HepG2 (cell line): ENCODE measurements around the gene PGP. TPM values are rescaled to one million over a fixed set of nuclear protein-coding genes. Genes with fewer than 3 reads are reported as not detected.

Experiments used
- BCL6 ChIP-seq: IDR thresholded peaks from 2 replicates; pipeline ENCODE4 v1.6.1; 2016; ENCODE audit warnings: missing genetic modification reagents, missing compliant biosample characterization
- CBX5 ChIP-seq: sonication (generic); formaldehyde crosslinking; IDR thresholded peaks from 2 replicates; pipeline ENCODE4 v1.4.0; 2020; ENCODE audit warnings: missing genetic modification reagents, borderline replicate concordance
- CREB1 ChIP-seq, 2 experiments: fragments of 450-650 bp in 1 of 2; IDR thresholded peaks; 2 replicates each; pipeline ENCODE4 v1.6.1; 2016 to 2017; ENCODE audit warnings: control low read depth in 1 of 2, mild to moderate bottlenecking in 1 of 2, missing compliant biosample characterization in 1 of 2, missing genetic modification characterization in 1 of 2
- FOXO1 ChIP-seq: sonication (generic); formaldehyde crosslinking; IDR thresholded peaks from 2 replicates; pipeline ENCODE4 v1.4.0; 2020; ENCODE audit warnings: missing genetic modification reagents
- GATAD1 ChIP-seq: IDR thresholded peaks from 2 replicates; pipeline ENCODE4 v1.6.1; 2016; ENCODE audit warnings: missing genetic modification reagents, missing compliant biosample characterization
- HDAC1 ChIP-seq: sonication (generic); formaldehyde crosslinking; IDR thresholded peaks from 2 replicates; pipeline ENCODE4 v1.5.1; 2020; ENCODE audit warnings: mild to moderate bottlenecking, missing genetic modification reagents
- HMG20A ChIP-seq: IDR thresholded peaks from 2 replicates; pipeline ENCODE4 v1.6.1; 2016; ENCODE audit warnings: borderline replicate concordance
- HNF4A ChIP-seq: sonication (generic); formaldehyde crosslinking; IDR thresholded peaks from 2 replicates; pipeline ENCODE4 v1.4.0; 2020; ENCODE audit warnings: missing genetic modification reagents
- HNRNPL ChIP-seq: fragments of 200-400 bp; formaldehyde crosslinking; IDR thresholded peaks from 2 replicates; pipeline ENCODE4 v1.6.1; 2017; ENCODE audit warnings: mild to moderate bottlenecking, low read depth, low read length
- HOXA3 ChIP-seq: sonication (generic); formaldehyde crosslinking; IDR thresholded peaks from 2 replicates; pipeline ENCODE4 v1.5.0; 2020; ENCODE audit warnings: missing genetic modification reagents
- KAT7 ChIP-seq: IDR thresholded peaks from 2 replicates; pipeline ENCODE4 v1.6.1; 2018; ENCODE audit warnings: borderline replicate concordance, missing compliant biosample characterization
- KAT8 ChIP-seq: IDR thresholded peaks from 2 replicates; pipeline ENCODE4 v1.6.1; 2016; ENCODE audit warnings: missing genetic modification reagents, missing compliant biosample characterization
- KDM6A ChIP-seq: IDR thresholded peaks from 2 replicates; pipeline ENCODE4 v1.6.1; 2016; ENCODE audit warnings: low read depth
- MED1 ChIP-seq: sonication (generic); formaldehyde crosslinking; IDR thresholded peaks from 2 replicates; pipeline ENCODE4 v1.4.0; 2020; ENCODE audit warnings: missing genetic modification reagents
- NFE2L1 ChIP-seq: sonication (generic); formaldehyde crosslinking; IDR thresholded peaks from 2 replicates; pipeline ENCODE4 v1.4.0; 2020; ENCODE audit warnings: missing genetic modification reagents, mild to moderate bottlenecking, borderline replicate concordance
- NR2F6 ChIP-seq, 2 experiments: IDR thresholded peaks; 2 replicates each; pipeline ENCODE4 v1.6.1; 2016; ENCODE audit warnings: antibody characterized with exemption in 1 of 2, mild to moderate bottlenecking in 1 of 2
- PAXIP1 ChIP-seq: sonication (generic); formaldehyde crosslinking; conservative IDR thresholded peaks from 2 replicates; pipeline ENCODE4 v1.4.0; 2020; ENCODE audit warnings: mild to moderate bottlenecking, missing genetic modification reagents, moderate library complexity
- POLR2A ChIP-seq, 2 experiments: IDR thresholded peaks; 2 replicates each; pipeline ENCODE4 v1.6.1; 2011; ENCODE audit warnings: low read depth in 2 of 2, low read length in 2 of 2, mild to moderate bottlenecking in 1 of 2, moderate library complexity in 1 of 2; ENCODE audit not compliant: insufficient read depth in 1 of 2
- RARA ChIP-seq: IDR thresholded peaks from 2 replicates; pipeline ENCODE4 v1.6.1; 2016; ENCODE audit warnings: missing genetic modification reagents, missing compliant biosample characterization
- SIX4 ChIP-seq: sonication (generic); formaldehyde crosslinking; IDR thresholded peaks from 2 replicates; pipeline ENCODE4 v1.4.0; 2020; ENCODE audit warnings: missing genetic modification reagents
- SMAD3 ChIP-seq: sonication (generic); formaldehyde crosslinking; IDR thresholded peaks from 2 replicates; pipeline ENCODE4 v1.4.0; 2020; ENCODE audit warnings: missing genetic modification reagents
- SOX5 ChIP-seq: IDR thresholded peaks from 2 replicates; pipeline ENCODE4 v1.6.1; 2016; ENCODE audit warnings: borderline replicate concordance
- SPEN ChIP-seq: sonication (generic); formaldehyde crosslinking; IDR thresholded peaks from 2 replicates; pipeline ENCODE4 v1.5.1; 2020; ENCODE audit warnings: low read depth, mild to moderate bottlenecking, missing genetic modification reagents
- U2AF1 ChIP-seq: fragments of 200-400 bp; formaldehyde crosslinking; optimal IDR thresholded peaks from 2 replicates; pipeline ENCODE3; 2017; ENCODE audit warnings: mild to moderate bottlenecking, low read depth, low read length
- UBTF ChIP-seq: sonication (generic); formaldehyde crosslinking; IDR thresholded peaks from 2 replicates; pipeline ENCODE4 v1.4.0; 2020; ENCODE audit warnings: mild to moderate bottlenecking, missing genetic modification reagents
- ZNF124 ChIP-seq: sonication (generic); formaldehyde crosslinking; IDR thresholded peaks from 2 replicates; pipeline ENCODE4 v1.4.0; 2020; ENCODE audit warnings: missing genetic modification reagents
- ZNF7 ChIP-seq: IDR thresholded peaks from 2 replicates; pipeline ENCODE4 v1.6.1; 2016; ENCODE audit warnings: missing biosample characterization, missing genetic modification reagents
- ZNF75D ChIP-seq: sonication (generic); formaldehyde crosslinking; IDR thresholded peaks from 2 replicates; pipeline ENCODE4 v1.8.1; 2023; ENCODE audit warnings: missing genetic modification reagents, mild to moderate bottlenecking, borderline replicate concordance
- polyA plus RNA-seq, 8 experiments: library from polyadenylated mRNA; depleted of rRNA in 3 of 8; stranded (reverse) in 7 of 8; unstranded in 1 of 8; fragments of >200 nt; fragmentation: Illumina TruSeq in 4 of 8; extraction: Trizol in 4 of 8; gene quantifications; 2 replicates each; pipeline versions ENCODE4 v1.2.1 to v1.2.3, GENCODE V29; 2011 to 2016; ENCODE audit warnings: low read depth in 4 of 8, missing spikeins in 1 of 8, mixed read lengths in 1 of 8; ENCODE audit not compliant: insufficient read depth in 1 of 8
- total RNA-seq, 5 experiments: library from RNA; depleted of rRNA; stranded (reverse); fragments of >200 nt; fragmentation: Illumina TruSeq; extraction: Trizol; gene quantifications; 2 replicates each; pipeline ENCODE4 v1.2.3, GENCODE V29; 2016; ENCODE audit warnings: low read depth in 1 of 5

PGP gene
- total and polyA plus RNA-seq, 2 of the 13 experiments (the other 11 are each of a cell fraction or from before 2014, with no cell fraction given) = 7.3 to 18.3 TPM

- TF ChIP-seq UBTF (0 out of 2 replicates have a peak, but pooled peaks have one; percentile 35), KDM6A (CRISPR knock-in tag) (peak; percentile 20; the same call in 1 of the 2 replicates), SPEN (CRISPR knock-in tag) (peak; percentile 69; the same call in 1 of the 2 replicates), GATAD1 (peak; percentile 61), POLR2A (IDR thresholded peaks at IDR 0.05; ENCODE audit: insufficient read depth in 1 of 2, low read depth in 2 of 2, low read length in 2 of 2) (peak in 1 of 2 experiments; percentile 58; a peak in 2 of 4 replicates), PAXIP1 (peak; percentile 72), SIX4 (CRISPR knock-in tag) (0 out of 2 replicates have a peak, but pooled peaks have one; percentile 13), KAT7 (CRISPR knock-in tag) (no peak), ZNF7 (no peak), MED1 (CRISPR knock-in tag) (peak; percentile 36), CREB1 (IDR thresholded peaks at IDR 0.05) (no peak), CREB1 (CRISPR knock-in tag; IDR thresholded peaks at IDR 0.05) (peak; percentile 62), ZNF75D (CRISPR knock-in tag) (no peak), CBX5 (peak; percentile 48; the same call in 1 of the 2 replicates), NFE2L1 (CRISPR knock-in tag) (no peak), HOXA3 (peak; percentile 58; the same call in 1 of the 2 replicates), HNF4A (CRISPR knock-in tag) (peak; percentile 64), KAT8 (CRISPR knock-in tag) (peak; percentile 71), SMAD3 (CRISPR knock-in tag) (peak; percentile 38; the same call in 1 of the 2 replicates), RARA (CRISPR knock-in tag) (peak; percentile 97), BCL6 (CRISPR knock-in tag) (peak; percentile 79), FOXO1 (peak; percentile 78; the same call in 1 of the 2 replicates), NR2F6 (IDR thresholded peaks at IDR 0.05) (peak; percentile 81), NR2F6 (CRISPR knock-in tag; IDR thresholded peaks at IDR 0.05) (peak; percentile 83), HMG20A (CRISPR knock-in tag) (peak; percentile 88), SOX5 (CRISPR knock-in tag) (peak; percentile 68; the same call in 1 of the 2 replicates), HDAC1 (CRISPR knock-in tag) (peak; percentile 39; the same call in 1 of the 2 replicates), U2AF1 (peak; percentile 87), ZNF124 (CRISPR knock-in tag) (no peak), HNRNPL (peak; percentile 44; the same call in 1 of the 2 replicates)
Observed at GRCh38 chr16:2226245-2226793, 11.7 kb upstream of the PGP start (continued).
